Astrocyte (in vitro differentiated cells and primary cell): ENCODE results near the gene ARHGAP24. TPM values are rescaled to one million over a fixed set of nuclear protein-coding genes. Genes with fewer than 3 reads are reported as not detected.

Experiments used
- DNase-seq: peaks from one replicate; pipeline ENCODE4 v3.0.0-alpha.2; 2010; ENCODE audit warnings: low read depth
- FAIRE-seq: peaks from 2 replicates; lab custom pipeline; 2011; peaks lifted over from hg19 to GRCh38; lab: Jason Lieb, UNC
- H2AFZ ChIP-seq: 2 replicates; pipeline ENCODE4 v1.6.0; 2012; ENCODE audit warnings: low read depth, low read length, inconsistent platforms
- H3K27ac ChIP-seq: 2 replicates; pipeline ENCODE4 v1.5.1; 2011; ENCODE audit warnings: low read depth, low read length, inconsistent platforms
- H3K27me3 ChIP-seq: 2 replicates; pipeline ENCODE4 v1.6.0; 2011; ENCODE audit warnings: low read length, inconsistent platforms; ENCODE audit not compliant: insufficient read depth
- H3K36me3 ChIP-seq: 2 replicates; pipeline ENCODE4 v1.5.1; 2011; ENCODE audit warnings: low read length, inconsistent platforms; ENCODE audit not compliant: insufficient read depth
- H3K4me1 ChIP-seq: 2 replicates; pipeline ENCODE4 v1.5.1; 2011; ENCODE audit warnings: low read length, inconsistent platforms; ENCODE audit not compliant: insufficient read depth
- H3K4me2 ChIP-seq: 2 replicates; pipeline ENCODE4 v1.6.0; 2012; ENCODE audit warnings: low read length, inconsistent platforms
- H3K4me3 ChIP-seq: 2 replicates; pipeline ENCODE4 v1.5.1; 2011; ENCODE audit warnings: low read depth, mild to moderate bottlenecking, low read length, inconsistent platforms; ENCODE audit not compliant: insufficient read depth
- H3K79me2 ChIP-seq: 2 replicates; pipeline ENCODE4 v1.6.0; 2012; ENCODE audit warnings: mild to moderate bottlenecking, low read length, inconsistent platforms; ENCODE audit not compliant: insufficient read depth
- H3K9ac ChIP-seq: 2 replicates; pipeline ENCODE4 v1.6.0; 2012; ENCODE audit warnings: mild to moderate bottlenecking, low read length, inconsistent platforms
- H3K9me3 ChIP-seq: 2 replicates; pipeline ENCODE4 v1.5.1; 2012; ENCODE audit warnings: low read depth, mild to moderate bottlenecking, low read length, inconsistent platforms; ENCODE audit not compliant: insufficient read depth
- H4K20me1 ChIP-seq: 2 replicates; pipeline ENCODE4 v1.6.0; 2012; ENCODE audit warnings: low read length, inconsistent platforms; ENCODE audit not compliant: insufficient read depth
- H3K27ac Mint-ChIP-seq: one replicate; pipeline ENCODE4 v1.8.0; 2021; ENCODE audit warnings: mild to moderate bottlenecking, mixed read lengths; ENCODE audit not compliant: unreplicated experiment
- H3K27me3 Mint-ChIP-seq: one replicate; pipeline ENCODE4 v1.8.0; 2021; ENCODE audit warnings: low read depth, mixed read lengths; ENCODE audit not compliant: unreplicated experiment
- H3K36me3 Mint-ChIP-seq: one replicate; pipeline ENCODE4 v1.8.0; 2021; ENCODE audit warnings: low read depth, mixed read lengths; ENCODE audit not compliant: unreplicated experiment
- H3K4me1 Mint-ChIP-seq: one replicate; pipeline ENCODE4 v1.8.0; 2021; ENCODE audit warnings: low read depth, mixed read lengths; ENCODE audit not compliant: unreplicated experiment
- H3K4me3 Mint-ChIP-seq: one replicate; pipeline ENCODE4 v1.8.0; 2021; ENCODE audit warnings: mild to moderate bottlenecking, moderate library complexity, mixed read lengths; ENCODE audit not compliant: unreplicated experiment
- H3K9me3 Mint-ChIP-seq: one replicate; pipeline ENCODE4 v1.8.0; 2021; ENCODE audit warnings: mild to moderate bottlenecking, mixed read lengths; ENCODE audit not compliant: unreplicated experiment
- EZH2 ChIP-seq: IDR thresholded peaks from 2 replicates; pipeline ENCODE4 v1.6.1; 2012; ENCODE audit warnings: mild to moderate bottlenecking, low read length, inconsistent platforms; ENCODE audit not compliant: insufficient read depth
- total RNA-seq: library from RNA; stranded (reverse); gene quantifications from 2 replicates; pipeline ENCODE4 v1.2.1, GENCODE V29; 2021
- TF ChIP-seq, protein P1 (sequence below): IDR thresholded peaks from 2 replicates; pipeline ENCODE4 v1.5.1; 2011; ENCODE audit warnings: low read depth, mild to moderate bottlenecking, inconsistent platforms, low read length, moderate library complexity; ENCODE audit not compliant: insufficient read depth

ARHGAP24 gene
- total RNA-seq, 1 donor from 2014 or later: 2.1 TPM

DNA sequence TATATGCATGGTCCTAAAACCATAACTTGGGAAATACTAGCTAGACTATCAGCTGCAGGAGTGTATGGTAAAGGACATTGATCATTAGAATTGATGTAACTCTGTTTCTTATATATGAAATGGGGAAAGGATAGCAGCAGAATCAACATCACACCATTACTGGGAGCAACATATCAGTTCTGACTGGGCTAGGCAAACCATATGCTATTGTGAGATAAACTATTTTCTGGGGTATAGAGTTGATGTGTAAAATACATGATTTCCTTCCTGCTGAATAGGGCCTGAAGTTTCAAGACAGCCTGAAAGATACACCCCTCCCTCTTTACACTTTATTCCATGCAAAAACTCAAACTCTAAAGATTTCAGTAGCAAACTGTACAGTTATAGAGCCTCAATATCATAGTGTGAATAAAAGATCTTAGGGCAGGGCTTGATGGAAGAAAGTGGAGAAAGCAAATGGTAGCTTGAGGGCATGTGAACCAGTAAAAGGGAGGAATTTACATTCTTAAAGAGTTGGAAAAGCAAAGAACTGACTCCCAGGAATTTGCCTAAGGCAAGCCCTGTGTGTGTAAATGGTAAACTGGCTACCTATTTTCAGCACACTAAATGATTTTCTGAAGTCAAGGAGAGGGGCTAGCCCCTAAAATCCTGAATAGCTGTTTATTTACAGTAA lies 480.8 kb downstream of the ARHGAP24 start:
- Mint-ChIP-seq H3K27ac (no peak overlapping the region), H3K36me3 (no peaks in the 10 kb centered on the region), H3K4me1 (no peaks in the 10 kb centered on the region), H3K9me3 (no peaks in the 10 kb centered on the region), H3K4me3 (no peak overlapping the region), H3K27me3 (peaks cover 2% of the 10 kb centered on the region)
- TF ChIP-seq, protein P1, sequence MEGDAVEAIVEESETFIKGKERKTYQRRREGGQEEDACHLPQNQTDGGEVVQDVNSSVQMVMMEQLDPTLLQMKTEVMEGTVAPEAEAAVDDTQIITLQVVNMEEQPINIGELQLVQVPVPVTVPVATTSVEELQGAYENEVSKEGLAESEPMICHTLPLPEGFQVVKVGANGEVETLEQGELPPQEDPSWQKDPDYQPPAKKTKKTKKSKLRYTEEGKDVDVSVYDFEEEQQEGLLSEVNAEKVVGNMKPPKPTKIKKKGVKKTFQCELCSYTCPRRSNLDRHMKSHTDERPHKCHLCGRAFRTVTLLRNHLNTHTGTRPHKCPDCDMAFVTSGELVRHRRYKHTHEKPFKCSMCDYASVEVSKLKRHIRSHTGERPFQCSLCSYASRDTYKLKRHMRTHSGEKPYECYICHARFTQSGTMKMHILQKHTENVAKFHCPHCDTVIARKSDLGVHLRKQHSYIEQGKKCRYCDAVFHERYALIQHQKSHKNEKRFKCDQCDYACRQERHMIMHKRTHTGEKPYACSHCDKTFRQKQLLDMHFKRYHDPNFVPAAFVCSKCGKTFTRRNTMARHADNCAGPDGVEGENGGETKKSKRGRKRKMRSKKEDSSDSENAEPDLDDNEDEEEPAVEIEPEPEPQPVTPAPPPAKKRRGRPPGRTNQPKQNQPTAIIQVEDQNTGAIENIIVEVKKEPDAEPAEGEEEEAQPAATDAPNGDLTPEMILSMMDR: no peak
- no peak for TF ChIP-seq EZH2
- Histone ChIP-seq H3K4me2 (no peak overlapping the region), H3K9ac (no peak overlapping the region), H2AFZ (no peak overlapping the region), H3K4me1 (peaks cover 13% of the 10 kb centered on the region), H3K27ac (no peak overlapping the region), H4K20me1 (no peaks in the 10 kb centered on the region), H3K36me3 (no peaks in the 10 kb centered on the region), H3K79me2 (no peaks in the 10 kb centered on the region), H3K9me3 (no peaks in the 10 kb centered on the region), H3K27me3 (no peaks in the 10 kb centered on the region), H3K4me3 (no peak overlapping the region)
- FAIRE-seq (no peak), DNase-seq (no peak)

DNA sequence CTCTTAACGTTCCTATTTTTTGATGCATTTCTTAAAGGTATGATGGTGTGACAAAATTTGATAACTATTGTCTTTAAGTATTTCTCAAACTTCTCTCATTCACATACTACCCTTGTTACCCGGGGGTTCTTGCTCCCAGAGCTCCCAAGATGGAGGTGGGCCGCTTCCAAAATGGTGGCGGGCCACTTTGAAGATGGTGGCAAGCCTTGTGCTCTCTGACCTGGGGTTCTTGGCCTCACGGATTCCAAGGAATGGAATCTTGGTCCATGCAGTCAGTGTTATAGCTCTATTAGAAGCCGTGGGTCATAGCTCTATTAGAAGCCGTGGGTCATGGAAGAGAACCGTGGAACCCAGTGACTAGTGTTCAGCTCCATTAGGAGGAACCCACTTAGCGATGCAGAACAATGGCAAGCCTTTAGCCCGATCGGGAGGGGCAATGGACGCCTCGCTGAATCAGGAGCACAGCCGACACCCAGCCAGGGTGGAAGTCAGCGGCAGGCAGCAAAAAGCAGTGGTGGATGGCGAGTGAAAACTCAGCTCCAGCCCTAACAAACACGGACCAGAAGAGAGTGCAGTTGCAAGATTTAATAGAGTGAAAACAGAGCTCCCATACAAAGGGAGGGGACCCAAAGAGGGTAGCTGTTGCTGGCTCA lies 481.5 kb downstream of the ARHGAP24 start:
- Mint-ChIP-seq H3K4me3 (no peak overlapping the region), H3K4me1 (no peaks in the 10 kb centered on the region)

More for the DNA sequence above, 481.5 kb downstream of the ARHGAP24 start:
- Histone ChIP-seq H3K27ac (no peak overlapping the region), H3K4me2 (no peak overlapping the region), H4K20me1 (no peaks in the 10 kb centered on the region), H3K9me3 (no peaks in the 10 kb centered on the region), H3K79me2 (no peaks in the 10 kb centered on the region), H3K9ac (no peak overlapping the region), H3K4me1 (peaks cover 13% of the 10 kb centered on the region), H2AFZ (no peak overlapping the region), H3K27me3 (no peaks in the 10 kb centered on the region), H3K4me3 (no peak overlapping the region), H3K36me3 (no peaks in the 10 kb centered on the region)
- no peak overlapping the region for H3K27ac Mint-ChIP-seq
- TF ChIP-seq, protein P1: no peak
- no peak for TF ChIP-seq EZH2
- no peaks in the 10 kb centered on the region for H3K36me3 Mint-ChIP-seq
- no peak for FAIRE-seq
- no peaks in the 10 kb centered on the region for H3K9me3 Mint-ChIP-seq
- H3K27me3 Mint-ChIP-seq: peaks cover 2% of the 10 kb centered on the region
- DNase-seq: no peak
